Measurements from ENCODE around the gene ZNF263.

ZNF263 gene

DNA sequence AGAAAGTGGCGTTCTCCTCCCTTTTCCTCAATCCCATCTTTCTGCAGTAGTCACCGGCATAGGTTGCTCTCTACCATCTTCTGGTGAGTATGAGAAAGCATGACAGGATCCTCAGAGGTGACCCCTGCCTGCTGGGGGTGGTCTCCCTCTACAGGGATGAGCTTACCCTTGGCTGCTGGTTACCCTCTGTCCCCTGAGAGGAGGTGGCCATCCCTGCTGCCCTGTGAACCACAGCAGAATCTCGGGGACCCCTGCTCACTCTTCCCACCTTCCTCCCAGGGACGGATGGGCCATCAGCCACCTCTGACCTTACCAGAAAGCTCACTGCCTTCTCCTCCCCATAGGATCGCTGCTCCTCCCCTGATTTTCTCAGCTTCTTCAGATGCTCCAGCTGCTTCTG is 34.7 kb upstream of the ZNF263 start:
- H4K20me1 ChIP-seq = no peaks in the 10 kb centered on the region
- TF ChIP-seq Cebpa-rat (IDR thresholded peaks at IDR 0.05) = no peak
- H3K27ac ChIP-seq = no peak overlapping the region
- no peaks in the 10 kb centered on the region for H3K27me3 ChIP-seq
- no peaks in the 10 kb centered on the region for H3K36me3 ChIP-seq
- H3K4me1 ChIP-seq = no peaks in the 10 kb centered on the region
- no peak overlapping the region for H3K4me3 ChIP-seq
- H3K4me2 ChIP-seq = no peak overlapping the region
- H3K9ac ChIP-seq = no peak overlapping the region
- H3K9me3 ChIP-seq = peaks cover 8% of the 10 kb centered on the region

DNA sequence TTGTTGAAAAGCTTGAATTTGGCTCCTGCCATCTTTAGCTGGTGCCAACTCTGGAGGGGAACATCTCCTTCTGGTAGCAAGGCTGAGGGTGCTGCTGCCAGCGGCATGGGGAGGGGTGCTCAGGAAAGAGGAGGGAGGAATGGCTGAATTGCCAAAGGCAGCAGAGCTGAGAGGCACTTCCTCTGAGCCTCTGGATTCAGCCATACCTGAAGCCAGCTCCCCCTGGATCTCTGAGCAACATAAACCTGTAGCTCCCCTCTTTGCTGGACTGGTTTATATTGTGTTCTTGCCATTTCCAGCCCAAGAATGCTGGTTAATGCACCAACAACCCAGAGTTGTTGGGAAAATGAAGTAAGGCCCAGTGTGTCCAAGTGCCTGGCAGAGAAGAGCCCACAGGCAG is 34.3 kb upstream of the ZNF263 start:
- Histone ChIP-seq H3K4me1 (no peaks in the 10 kb centered on the region), H3K36me3 (no peaks in the 10 kb centered on the region), H3K9me3 (peaks cover 6% of the 10 kb centered on the region), H4K20me1 (no peaks in the 10 kb centered on the region), H3K4me2 (no peak overlapping the region), H3K27me3 (no peaks in the 10 kb centered on the region), H3K4me3 (no peak overlapping the region), H3K9ac (no peak overlapping the region), H3K27ac (no peak overlapping the region)
- TF ChIP-seq Cebpa-rat (IDR thresholded peaks at IDR 0.05) = no peak

DNA sequence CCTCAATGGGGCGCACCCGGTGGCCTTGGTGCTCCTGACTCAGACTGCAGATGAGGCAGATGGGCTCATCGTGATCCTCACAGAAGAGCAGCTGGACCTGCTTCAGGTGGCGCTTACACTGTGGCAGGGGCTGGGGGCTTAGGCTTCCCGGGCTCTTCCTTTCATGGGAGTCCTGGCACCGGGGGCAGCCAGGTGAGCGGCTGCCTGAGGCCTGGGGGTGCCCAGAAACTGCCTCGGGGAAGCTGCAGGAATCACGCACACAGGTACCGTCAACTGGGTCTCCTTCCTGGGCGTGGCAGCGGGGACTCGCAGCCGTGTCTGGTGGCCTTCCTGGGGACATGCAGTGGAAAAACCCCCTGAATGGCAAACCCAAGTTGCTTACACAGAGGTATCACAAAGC is 33.8 kb upstream of the ZNF263 start:
- peaks cover 3% of the 10 kb centered on the region for H3K9me3 ChIP-seq
- H3K4me1 ChIP-seq = no peaks in the 10 kb centered on the region
- no peak overlapping the region for H3K27ac ChIP-seq
- no peaks in the 10 kb centered on the region for H3K27me3 ChIP-seq
- H3K9ac ChIP-seq = no peak overlapping the region
- H3K4me2 ChIP-seq = no peak overlapping the region
- no peaks in the 10 kb centered on the region for H4K20me1 ChIP-seq
- no peak for TF ChIP-seq Cebpa-rat (IDR thresholded peaks at IDR 0.05)
- H3K36me3 ChIP-seq = no peaks in the 10 kb centered on the region
- H3K4me3 ChIP-seq = no peak overlapping the region

DNA sequence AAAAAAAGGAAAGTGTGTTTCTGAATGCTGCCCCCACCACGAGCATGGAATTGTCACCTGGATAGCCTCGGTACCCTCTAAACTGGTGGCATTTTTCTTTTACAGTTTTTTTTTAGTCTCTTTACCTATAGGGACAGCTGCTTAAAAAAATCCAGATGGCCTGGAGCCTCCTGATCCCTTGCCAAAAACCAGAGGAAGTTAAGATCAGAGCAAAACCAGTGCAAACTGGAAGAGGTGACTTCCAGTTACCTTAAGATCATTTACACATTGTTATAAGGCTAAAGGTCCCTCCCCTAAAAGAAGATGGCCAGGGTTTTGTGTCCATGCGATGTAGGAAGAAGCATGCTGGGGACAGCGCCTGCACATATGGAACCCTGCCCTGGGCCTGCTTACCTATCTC is 30.3 kb upstream of the ZNF263 start:
- no peaks in the 10 kb centered on the region for H3K4me1 ChIP-seq
- no peak overlapping the region for H3K4me3 ChIP-seq
- H3K27ac ChIP-seq = no peak overlapping the region
- no peaks in the 10 kb centered on the region for H3K9me3 ChIP-seq
- no peak for TF ChIP-seq Cebpa-rat (IDR thresholded peaks at IDR 0.05)
- H3K36me3 ChIP-seq = no peaks in the 10 kb centered on the region
- no peaks in the 10 kb centered on the region for H4K20me1 ChIP-seq
- no peak overlapping the region for H3K4me2 ChIP-seq
- H3K27me3 ChIP-seq = no peaks in the 10 kb centered on the region
- no peak overlapping the region for H3K9ac ChIP-seq

DNA sequence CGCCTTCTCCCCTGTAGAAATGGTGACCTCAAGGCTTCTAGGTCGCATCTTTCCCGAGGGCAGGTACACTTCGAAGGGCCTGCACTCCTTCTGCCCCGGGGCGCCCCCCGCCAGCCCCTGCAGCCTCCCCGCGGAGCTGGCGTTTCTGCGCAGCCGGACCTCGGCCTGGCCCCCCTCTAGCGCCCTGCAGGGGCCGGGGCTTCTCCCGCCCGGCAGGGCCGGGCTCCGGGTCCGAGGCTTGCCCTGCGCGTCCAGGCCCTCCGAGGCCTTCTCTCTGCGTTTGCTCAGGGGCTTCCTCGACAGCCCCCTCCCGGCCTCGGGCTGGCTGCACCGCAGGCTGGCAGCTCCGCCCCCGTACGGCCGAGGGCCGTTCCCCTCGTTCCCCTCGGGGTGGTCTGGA is 29.0 kb upstream of the ZNF263 start:
- Histone ChIP-seq H3K4me1 (no peaks in the 10 kb centered on the region), H3K27ac (no peak overlapping the region), H3K27me3 (no peaks in the 10 kb centered on the region), H4K20me1 (no peaks in the 10 kb centered on the region), H3K4me3 (no peak overlapping the region), H3K36me3 (no peaks in the 10 kb centered on the region), H3K9ac (no peak overlapping the region), H3K4me2 (no peak overlapping the region), H3K9me3 (no peaks in the 10 kb centered on the region)
- TF ChIP-seq Cebpa-rat (IDR thresholded peaks at IDR 0.05) = no peak

DNA sequence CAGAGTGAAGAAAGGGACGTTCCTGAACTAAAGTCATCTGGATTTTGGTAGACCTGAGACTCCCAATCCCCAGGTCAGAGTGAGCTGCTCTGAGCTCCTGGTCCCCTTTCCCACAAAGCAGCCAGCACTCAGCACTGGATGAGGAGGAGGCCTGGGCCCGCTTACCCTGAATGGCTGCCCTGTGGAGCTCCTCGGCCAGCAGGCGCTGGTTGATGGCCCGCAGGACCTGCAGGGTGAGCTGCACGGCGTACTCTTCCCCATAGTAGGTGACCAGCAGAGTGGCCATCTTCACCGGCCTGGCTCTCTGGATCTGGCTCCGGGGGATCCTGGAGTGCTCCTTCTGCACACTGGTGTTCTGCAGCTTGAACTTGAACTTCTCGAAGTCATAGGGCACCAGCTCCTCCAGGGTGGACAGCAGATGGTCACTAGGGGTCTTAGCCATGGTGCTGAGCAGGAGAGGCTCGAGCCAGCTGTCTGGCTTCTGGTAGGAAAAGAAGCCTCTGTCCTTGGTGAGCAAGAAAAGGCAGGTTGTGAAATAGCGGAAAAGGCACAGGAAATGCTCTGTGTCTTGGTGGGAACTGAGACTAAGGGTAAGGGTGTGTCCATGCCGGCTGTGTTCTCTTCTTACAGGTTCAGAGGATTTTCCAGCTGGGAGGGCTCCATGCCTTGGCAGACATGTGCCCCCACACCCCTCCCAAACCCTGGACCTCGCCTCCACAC is 27.0 kb upstream of the ZNF263 start, which contains the start of gene MEFV:
MEFV (minus strand) TSS at position 488 of the 720 bp plus-strand sequence; CDS start at position 442, 46 bp downstream.
- Histone ChIP-seq H3K9ac (no peak within 1 kb of the TSS), H3K4me2 (no peak within 1 kb of the TSS)
- no peak for TF ChIP-seq Cebpa-rat (IDR thresholded peaks at IDR 0.05)

DNA sequence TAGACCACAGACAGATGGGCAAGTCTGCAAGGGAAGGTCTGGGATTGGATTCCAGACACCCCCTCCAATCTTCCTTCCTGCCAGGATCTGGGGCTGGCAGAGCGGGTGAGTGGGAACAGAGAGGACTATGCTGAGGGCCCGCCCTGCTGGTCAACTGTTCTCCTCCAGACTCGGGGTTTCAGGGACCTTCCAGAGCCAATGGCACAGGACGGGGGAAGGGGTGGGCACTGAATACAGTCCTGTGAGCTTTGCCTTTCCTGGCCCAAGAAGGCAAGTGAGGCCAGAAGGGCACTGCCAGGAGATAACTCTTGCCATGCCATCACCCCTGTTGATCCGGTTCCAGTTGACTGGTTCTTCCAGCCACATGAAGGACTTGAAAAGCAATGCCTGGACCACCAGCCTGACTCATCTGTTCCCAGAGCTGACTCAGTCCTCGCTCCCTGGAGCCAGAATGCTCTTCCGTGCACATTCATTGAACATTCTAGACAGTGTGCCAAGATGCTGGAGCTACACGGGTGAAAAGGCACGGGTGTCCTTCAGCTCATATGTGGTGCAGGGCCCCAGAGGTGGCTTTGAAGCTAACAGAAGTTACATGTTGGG is 26.3 kb upstream of the ZNF263 start:
- H3K4me2 ChIP-seq = no peak overlapping the region
- H4K20me1 ChIP-seq = no peaks in the 10 kb centered on the region
- no peaks in the 10 kb centered on the region for H3K4me1 ChIP-seq
- TF ChIP-seq Cebpa-rat (IDR thresholded peaks at IDR 0.05) = no peak
- no peaks in the 10 kb centered on the region for H3K36me3 ChIP-seq
- H3K27me3 ChIP-seq = no peaks in the 10 kb centered on the region
- no peak overlapping the region for H3K27ac ChIP-seq
- H3K4me3 ChIP-seq = no peak overlapping the region
- no peaks in the 10 kb centered on the region for H3K9me3 ChIP-seq
- no peak overlapping the region for H3K9ac ChIP-seq

More for the DNA sequence above, 27.0 kb upstream of the ZNF263 start, which contains the start of gene MEFV:
- Histone ChIP-seq H3K27me3 (no peaks in the 10 kb centered on the region), H3K9me3 (no peaks in the 10 kb centered on the region), H4K20me1 (no peaks in the 10 kb centered on the region), H3K36me3 (no peaks in the 10 kb centered on the region), H3K27ac (no peak within 1 kb of the TSS), H3K4me3 (no peak within 1 kb of the TSS), H3K4me1 (no peaks in the 10 kb centered on the region)

DNA sequence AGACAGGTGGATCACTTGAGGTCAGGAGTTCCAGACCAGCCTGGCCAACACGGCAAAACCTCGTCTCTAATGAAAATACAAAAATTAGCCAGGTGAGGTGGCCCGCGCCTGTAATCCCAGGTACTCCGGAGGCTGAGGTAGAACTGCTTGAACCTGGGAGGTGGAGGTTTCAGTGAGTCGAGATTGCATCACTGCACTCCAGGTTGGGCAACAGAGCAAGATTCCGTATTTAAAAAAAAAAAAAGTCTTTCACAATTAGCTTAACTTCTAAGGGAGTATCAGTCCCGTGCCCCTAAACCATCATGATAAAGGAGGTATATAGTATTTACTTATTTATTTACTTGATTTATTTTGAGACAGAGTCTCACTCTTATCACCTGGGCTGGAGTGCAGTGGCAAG is 23.5 kb upstream of the ZNF263 start:
- H3K36me3 ChIP-seq = no peaks in the 10 kb centered on the region
- peaks cover 13% of the 10 kb centered on the region for H3K4me1 ChIP-seq
- no peaks in the 10 kb centered on the region for H3K9me3 ChIP-seq
- no peak overlapping the region for H3K4me2 ChIP-seq
- no peaks in the 10 kb centered on the region for H4K20me1 ChIP-seq
- H3K9ac ChIP-seq = no peak overlapping the region
- no peaks in the 10 kb centered on the region for H3K27me3 ChIP-seq
- no peak for TF ChIP-seq Cebpa-rat (IDR thresholded peaks at IDR 0.05)
- H3K27ac ChIP-seq = no peak overlapping the region
- H3K4me3 ChIP-seq = no peak overlapping the region

DNA sequence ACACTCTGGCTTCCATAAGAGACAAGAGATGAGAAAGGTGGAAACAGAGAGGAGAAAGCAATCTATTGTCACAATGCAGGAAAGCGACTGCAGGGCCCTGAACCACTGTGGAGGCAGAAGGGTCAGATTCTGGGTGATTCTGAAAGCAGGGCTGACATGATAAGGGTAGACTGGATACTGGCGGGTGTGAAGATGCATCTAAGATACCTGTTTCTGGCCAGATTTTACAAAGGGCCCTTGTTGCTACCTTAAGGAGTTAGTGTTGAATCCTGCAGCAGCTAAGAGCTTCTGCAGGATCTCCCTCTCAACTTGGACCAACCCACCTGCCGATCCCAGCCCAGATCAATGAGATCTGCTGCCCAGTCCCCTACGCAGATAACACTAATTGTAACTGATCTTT is 20.8 kb upstream of the ZNF263 start:
- Histone ChIP-seq H3K4me1 (peaks cover 21% of the 10 kb centered on the region), H3K36me3 (0 out of 2 replicates have a peak, but pooled peaks cover 5% of the 10 kb centered on the region), H3K4me2 (peak overlapping the region; percentile 84), H4K20me1 (no peaks in the 10 kb centered on the region), H3K9ac (no peak overlapping the region), H3K4me3 (no peak overlapping the region), H3K27me3 (no peaks in the 10 kb centered on the region), H3K9me3 (no peaks in the 10 kb centered on the region), H3K27ac (no peak overlapping the region)
- TF ChIP-seq Cebpa-rat (IDR thresholded peaks at IDR 0.05) = no peak
